Activated CD4-positive, alpha-beta T cell treated with anti-CD3 and anti-CD28 coated beads, Interleukin-10, Interleukin-2, amounts not matched to agents 100 ng/mL and 50 ng/mL, durations not matched to agents 16 hours and 8 hours (primary cell): Measurements from ENCODE around the gene ORAI2.
"Not testable (repeated sequence)": the region's sequence is repeated elsewhere in the genome, so short reads cannot be mapped to it uniquely, and the experiment has no call there.

Source experiments
- DNase-seq: peaks from one replicate; pipeline ENCODE4 v3.0.0-alpha.2; 2020

The ORAI2 gene

DNA sequence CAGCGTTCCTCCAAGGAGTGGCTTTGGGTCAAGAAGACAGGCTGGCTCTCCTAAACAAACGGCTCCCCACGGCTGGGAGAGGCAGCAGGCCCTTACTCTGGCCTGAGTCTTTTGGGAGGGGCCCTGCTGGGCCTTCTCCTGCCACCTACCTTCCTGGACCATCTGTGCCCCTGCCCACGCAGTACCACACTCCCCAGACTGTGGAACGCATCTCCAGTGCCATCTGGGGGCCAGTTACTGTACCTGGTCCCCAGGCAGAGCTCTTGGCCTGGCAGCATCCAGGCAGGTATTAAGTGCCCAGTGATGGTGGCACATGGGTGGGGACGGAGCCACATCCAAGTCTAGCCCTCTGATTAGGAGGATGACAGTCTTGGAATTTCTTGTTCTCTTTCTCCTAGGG is 16.9 kb downstream of the ORAI2 start:
- DNase-seq, result peak; percentile 39

DNA sequence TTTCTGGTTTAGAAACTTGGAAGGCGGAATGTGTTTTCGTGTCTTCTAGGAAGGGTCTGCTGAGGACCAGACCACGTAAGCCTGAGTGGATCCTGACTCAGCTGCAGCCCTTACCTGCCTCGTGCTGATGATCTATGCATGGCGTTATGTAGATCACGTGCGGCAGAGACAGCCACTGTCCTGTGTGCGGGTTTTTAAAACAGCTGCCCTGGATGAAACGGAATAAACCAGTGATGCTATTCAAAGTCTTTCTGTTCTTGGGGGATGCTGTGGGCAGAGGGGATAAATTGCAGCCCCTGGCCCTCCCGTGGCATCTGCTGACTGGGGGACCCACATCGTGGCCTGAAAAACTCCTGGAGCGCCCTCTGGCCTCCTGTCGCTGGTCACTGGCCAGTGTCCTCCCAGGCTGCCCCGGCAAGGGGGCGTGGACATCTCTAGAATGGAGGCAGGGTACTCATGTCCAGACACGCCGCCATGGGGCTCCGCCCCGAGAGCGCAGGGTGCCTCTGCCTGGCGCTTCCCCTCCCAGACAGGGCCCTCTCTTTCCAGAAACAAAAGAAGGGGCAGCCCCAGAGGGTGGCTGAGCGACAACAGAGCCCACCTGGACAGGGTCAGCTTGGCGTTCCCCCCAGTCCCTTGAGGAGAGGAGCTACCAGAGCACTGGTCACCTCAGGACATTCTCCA is 18.1 kb downstream of the ORAI2 start:
- DNase-seq, result no peak

DNA sequence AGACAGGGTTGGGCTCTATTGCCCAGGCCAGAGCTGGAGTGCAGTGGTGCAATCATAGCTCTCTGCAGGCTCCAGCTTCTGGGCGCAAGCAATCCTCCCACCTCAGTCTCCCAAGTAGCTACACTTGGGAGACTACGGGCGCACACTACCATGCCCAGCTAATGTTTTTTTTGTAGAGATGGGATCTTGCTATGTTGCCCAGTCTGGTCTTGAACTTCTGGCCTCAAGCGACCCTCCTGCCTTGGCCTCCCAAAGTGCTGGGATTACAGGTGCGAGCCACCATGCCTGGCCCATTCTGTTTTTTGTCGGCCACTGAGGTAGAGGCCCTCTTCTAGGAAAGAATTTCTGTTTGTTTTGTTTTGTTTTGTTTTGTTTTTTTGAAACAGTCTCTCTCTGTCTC is 19.1 kb downstream of the ORAI2 start:
- no peak for DNase-seq

DNA sequence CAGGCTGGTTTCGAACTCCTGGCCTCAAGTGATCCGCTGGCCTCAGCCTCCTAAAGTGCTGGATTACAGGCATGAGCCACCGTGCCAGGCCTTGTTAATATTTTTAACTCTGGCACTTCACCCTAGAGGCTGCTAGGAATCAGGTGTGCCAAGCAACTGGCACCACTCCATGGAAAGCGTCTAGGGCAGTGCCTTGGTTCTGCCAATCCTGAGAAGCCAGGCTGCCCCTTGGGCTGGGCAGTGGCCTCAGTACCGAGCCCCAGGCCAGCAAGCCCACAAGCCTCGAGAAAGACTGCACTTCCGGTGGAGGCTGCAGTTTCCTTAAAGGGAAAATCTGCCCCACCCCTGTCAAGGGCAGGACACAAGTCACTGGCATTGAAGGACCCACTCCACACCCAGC is 19.9 kb downstream of the ORAI2 start:
- DNase-seq, result no peak

DNA sequence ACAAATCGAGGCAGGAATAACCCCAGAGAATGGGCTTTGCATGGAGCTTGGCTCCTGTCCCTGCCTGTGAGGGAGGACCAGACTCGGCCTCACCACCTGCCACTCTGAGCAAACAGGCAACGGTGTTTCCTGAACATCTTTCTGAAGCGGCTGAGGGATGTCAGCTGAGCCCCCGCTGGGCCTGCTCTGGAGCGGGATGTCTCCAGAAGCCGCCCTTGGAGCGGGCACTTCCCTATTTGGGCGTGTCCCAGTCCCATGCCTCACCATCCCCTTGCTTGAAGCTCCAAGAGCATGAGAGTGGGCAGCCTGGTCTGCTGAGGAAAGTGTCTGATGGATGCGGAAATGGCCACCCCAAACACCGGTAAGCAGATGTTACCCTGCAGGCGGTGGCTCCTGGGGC is 21.1 kb downstream of the ORAI2 start:
- DNase-seq, result no peak

DNA sequence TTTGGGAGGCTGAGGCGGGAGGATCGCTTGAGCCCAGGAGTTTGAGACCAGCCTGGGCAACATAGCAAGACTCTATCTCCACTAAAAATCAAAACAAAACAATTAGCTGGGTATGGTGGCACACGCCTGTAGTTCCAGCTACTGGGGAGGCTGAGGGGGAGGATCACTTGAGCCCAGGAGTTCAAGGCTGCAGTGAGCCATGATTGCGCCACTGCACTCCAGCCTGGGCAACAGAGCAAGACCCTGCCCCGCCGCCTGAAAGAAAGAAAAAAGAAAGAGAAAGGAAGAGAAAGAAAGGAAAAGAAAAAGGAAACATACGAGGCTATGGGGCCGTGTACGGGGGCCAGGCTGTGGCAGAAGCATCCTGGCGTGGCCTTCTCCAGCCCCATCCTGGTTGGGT is 21.6 kb downstream of the ORAI2 start:
- DNase-seq, result not testable (repeated sequence)

DNA sequence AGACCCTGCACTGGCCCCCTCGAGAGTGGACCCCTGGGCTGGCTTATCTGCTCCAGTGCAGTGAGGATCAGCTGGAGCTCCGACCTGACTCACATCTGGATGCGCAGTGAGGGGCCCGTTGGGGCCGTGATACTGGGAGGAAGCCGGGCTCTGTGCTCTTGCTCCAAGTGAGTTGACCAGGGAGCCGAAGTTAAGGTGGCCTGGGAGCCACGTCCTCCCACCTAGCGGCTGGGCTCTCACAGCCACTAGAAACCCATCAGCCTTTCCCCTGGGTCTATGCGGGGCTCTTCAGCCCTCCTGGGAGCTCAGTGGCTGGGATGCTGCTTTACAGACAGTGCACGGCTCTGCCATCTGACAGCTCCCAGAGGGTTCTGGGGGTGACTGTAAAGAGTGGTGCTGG is 22.2 kb downstream of the ORAI2 start:
- no peak for DNase-seq

DNA sequence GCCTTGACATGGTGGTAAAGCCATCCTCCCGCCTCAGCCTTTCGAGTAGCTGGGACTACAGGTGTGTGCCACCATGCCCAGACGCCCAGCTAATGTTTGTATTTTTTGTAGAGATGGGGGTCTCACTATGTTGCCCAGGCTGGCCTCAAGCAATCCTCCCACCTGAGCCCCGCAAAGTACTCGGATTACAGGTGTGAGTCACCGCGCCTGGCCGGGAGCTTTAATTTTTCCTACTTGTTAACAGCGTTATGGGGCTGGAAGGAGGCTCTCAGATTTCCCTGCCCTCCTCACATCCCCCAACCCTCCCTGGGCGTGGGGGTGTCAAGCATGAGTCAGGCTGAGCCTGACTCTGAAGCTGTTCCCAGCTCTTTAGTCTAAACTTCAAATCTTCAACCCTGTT is 23.0 kb downstream of the ORAI2 start:
- no peak for DNase-seq

DNA sequence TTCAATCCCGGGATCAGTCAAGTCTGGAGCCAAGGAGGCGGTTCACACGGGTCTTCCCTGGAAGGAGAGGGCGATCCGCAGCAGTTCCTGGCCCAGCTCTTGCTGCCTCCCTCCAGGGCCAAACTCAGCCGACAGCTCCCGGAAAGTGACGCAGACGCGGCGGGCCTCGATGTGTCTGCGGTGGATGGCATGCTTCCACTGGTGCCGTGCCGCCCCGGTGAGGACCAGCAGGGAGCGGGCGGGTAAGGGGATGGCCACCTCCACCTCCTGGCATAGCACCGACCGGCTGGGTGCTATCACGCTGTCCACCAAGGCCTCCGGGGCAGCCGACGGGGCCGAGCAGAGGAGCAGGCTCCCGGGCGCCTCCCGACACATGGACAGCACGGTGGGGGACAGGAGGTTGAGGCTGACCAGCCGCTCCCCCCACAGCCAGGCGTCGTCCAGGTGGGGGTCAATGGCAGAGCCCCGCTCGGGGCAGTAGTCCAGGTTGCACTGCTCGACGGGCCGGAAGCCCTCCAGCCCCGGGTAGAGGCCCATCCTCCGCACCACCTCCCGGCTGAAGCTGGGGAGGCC is 24.1 kb downstream of the ORAI2 start:
- DNase-seq, result no peak

DNA sequence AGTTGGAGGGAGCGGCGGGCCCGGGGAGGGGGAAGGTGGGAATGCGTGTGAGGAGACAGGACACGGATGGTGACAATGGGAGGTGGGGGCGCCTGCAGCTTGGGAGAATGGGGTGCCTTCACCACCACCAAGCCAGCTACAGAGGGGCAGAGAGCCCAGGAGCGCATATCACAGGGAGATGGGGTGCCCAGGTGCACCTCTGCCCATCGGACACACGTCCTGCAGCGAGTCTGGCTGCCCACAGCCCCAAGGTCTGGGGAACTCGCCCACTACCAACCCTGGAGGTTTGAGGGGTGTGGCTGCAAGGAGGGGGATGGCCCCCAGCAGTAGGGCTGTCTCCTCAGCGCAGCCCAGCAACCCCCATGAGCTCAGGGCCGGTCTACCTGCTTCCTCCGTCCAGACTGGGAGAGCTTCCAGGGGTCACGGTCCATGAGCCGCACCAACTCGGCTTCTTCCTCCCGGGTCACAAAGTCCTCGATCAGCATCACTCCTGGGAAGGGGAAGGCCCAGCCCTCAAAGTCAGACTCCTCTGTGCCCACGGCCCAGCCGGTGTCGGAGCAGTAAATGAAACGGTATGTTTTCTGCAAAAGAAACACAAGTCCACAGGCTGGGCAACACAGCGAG is 26.0 kb downstream of the ORAI2 start:
- no peak for DNase-seq

DNA sequence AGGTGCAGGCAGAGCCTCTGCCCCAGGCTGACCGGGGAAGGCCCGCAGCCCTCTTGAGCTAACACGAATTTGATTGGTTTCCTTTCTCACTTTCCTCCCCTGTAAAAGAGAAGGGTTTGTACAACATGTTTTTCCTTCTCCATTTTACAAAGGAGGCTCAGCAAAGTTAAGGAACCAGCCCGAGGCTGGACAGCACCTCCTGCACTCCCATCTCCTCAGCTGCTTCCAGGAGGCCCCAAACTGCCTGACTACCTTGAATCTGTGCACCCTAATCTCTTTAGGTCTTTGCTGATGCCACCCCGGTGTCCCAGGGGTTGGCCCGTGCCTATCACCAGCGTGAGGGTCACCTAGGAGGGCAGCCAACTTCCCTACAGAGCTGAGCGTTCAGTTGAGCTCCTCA is 27.1 kb downstream of the ORAI2 start:
- DNase-seq, result no peak

DNA sequence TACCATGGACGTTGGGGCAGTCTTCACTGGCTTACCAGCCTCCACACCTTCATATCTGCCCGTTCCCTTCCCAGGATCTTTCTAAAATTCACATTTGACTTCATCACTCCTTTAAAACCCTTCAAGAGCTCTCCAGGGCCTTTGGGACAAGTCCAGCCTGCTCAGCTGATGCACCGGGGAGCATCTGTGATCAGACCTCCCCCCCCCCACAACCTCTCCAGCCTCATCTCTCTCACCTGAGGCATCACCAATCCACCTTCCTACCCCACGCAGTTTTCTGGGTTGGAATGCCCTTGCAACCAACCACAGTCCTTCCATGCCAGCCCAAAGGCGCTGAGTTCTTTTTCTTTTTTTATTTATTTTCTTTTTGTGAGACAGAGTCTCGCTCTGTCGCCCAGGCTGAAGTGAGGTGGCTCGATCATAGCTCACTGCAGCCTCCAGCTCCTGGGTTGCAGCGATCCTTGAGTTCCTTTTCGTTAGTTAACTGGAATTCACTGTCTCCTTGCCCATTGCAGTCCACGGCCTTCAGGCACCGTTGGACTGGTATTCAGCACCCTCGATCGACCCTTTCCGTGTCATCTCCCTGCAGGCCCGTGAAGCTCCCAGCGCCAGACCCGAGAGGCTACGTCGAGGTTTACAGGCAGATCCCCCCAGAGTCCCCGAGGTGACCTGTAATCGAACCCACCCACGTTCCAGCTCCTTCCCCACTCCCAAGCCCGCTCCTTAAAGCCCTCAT is 30.6 kb downstream of the ORAI2 start:
- DNase-seq, result no peak

DNA sequence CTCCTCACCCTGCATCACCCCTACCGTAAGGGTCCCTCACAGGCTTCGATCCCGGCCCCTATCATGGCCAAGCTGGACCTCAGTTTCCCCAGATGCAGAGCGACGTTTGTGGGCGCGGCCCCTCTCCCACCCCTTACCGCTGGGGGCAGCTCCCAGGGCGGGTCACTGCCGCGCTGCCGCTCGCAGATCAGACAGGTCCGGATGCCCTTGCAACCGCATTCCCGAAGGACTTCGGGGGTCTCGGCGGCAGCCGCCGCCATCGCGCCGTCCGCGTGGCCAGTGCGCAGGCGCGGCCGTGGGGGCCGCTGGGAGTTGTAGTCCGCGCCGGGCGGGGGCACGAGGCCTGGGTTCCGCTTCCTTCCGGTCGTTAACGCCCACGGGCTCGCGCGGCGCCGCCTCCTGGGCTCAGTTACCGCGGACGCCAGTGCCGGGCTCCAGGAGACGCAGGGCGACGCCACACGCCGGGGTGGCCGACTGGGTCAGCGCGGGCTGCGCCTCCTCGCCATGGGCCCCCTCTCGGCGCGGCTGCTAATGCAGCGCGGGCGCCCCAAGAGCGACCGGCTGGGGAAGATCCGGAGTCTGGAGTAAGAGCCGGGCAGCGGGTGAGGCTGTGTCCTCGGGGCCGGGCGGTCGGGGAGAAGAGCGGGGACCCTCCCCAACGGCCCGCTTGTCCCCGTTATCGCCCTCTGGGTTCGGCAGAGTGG is 31.4 kb downstream of the ORAI2 start, which contains the start of the genes ALKBH4 and LRWD1:
ALKBH4 (minus strand) TSS at position 287 of the 704 bp plus-strand sequence; CDS start at position 260, 27 bp downstream.
LRWD1 (plus strand) TSS at position 408 of the 704 bp plus-strand sequence; CDS start at position 505, 97 bp downstream.
- peak; percentile 97 for DNase-seq

DNA sequence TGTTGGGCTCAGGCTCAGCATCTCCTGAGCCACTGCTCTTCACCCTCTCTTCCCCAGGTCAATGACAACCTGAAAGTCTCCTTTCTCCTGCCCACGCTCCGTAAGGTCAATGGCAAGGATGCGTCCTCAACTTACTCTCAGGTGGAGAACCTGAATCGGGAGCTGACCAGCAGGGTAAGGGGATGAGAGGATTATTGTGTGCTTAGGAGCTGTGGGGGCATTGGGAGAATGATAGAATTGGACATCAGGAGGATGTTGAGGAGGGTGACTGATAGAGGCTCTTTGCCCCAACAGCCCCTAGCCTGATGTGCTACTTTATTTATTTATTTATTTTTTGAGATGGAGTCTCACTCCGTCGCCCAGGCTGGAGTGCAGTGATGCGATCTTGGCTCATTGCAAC is 32.7 kb downstream of the ORAI2 start:
- DNase-seq, result no peak

DNA sequence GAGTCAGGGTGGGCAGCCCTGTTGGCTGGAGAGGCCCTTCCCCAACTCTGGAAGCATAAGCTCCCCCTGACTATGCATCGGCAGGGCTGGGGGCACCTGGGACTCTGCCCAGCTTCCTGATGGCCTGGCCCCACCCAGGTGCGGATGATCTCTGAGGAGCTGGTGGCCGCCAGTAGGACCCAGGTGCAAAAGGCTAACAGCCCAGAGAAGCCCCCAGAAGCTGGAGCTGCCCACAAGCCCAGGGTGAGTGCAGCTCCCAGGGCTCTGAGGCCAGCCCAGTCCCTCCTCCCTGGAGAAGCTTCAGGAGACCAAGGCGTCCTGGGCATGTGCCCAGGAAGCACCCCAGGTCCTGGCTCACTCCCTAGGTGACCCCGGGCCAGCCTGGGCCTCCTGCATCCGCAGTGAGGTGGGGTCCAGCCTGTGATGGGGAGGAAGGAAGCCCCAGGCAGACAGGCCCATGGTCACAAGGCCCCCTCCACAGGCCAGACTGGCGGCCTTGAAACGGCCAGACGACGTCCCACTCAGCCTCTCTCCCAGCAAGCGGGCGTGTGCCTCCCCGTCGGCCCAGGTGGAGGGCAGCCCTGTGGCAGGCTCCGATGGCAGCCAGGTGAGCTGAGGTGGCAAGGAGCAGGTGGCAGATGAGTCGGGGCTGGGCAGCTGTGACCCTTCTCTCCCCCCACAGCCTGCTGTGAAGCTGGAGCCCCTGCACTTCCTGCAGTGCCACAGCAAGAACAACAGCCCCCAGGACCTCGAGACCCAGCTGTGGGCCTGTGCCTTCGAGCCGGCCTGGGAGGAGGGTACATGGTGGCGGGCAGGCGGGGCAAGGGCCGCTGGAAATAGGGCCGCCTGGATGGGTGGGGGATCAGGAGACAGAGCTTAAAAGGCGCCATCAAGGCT is 34.5 kb downstream of the ORAI2 start:
- no peak for DNase-seq

DNA sequence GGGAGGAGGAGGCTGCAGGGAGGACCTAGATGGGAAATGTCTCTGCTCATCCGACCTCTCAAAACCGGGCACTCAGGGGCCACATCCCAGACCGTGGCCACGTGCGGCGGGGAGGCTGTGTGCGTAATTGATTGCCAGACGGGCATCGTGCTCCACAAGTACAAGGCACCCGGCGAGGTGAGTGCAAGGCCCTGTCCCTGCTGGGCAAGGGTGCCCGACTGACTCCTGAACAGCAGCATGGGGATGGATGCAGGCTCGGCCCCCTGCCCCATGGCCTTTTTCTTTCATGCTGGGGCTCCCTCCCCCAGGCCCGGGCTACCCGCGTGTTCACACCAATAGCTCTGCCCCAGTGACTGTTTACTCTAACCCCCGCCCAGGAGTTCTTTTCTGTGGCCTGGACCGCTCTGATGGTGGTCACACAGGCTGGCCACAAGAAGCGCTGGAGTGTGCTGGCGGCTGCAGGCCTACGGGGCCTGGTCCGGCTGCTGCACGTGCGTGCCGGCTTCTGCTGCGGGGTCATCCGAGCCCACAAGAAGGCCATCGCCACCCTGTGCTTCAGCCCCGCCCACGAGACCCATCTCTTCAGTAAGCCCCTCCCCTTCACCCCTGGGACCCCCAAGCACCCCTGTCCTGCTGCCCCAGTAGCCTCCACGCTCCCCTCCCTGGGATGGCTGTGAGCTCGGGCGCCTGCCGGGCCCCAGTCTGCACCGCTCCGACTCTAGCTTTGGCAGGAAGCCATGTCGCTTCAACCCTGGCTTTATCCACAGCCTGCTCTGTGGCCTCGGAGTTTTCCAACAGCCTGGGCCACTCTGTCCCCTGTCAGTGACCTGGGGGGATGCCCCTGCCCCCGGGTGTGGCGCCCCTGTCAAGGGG is 35.3 kb downstream of the ORAI2 start:
- DNase-seq, result no peak

DNA sequence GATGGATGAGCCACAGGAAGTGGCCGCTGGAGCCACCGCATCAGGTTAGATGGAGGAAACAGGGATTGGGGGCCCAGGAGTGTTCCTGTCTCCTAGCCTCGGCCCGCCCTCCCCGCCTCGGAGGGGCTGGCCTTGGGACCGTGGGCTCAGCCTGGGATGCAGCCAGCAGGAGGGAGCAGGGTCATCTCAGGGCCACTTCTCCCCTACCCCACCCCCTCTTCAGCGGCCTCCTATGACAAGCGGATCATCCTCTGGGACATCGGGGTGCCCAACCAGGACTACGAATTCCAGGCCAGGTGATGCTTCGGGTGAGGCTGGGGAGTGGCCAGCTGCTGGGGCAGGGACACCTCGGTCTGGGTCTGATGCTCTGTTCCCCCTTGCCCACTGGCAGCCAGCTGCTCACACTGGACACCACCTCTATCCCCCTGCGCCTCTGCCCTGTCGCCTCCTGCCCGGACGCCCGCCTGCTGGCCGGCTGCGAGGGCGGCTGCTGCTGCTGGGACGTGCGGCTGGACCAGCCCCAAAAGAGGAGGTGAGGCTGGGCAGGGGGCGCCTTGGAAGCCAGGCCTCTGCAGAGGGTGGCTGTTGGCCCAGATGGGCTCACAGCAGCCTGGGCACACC is 36.1 kb downstream of the ORAI2 start:
- DNase-seq, result no peak

DNA sequence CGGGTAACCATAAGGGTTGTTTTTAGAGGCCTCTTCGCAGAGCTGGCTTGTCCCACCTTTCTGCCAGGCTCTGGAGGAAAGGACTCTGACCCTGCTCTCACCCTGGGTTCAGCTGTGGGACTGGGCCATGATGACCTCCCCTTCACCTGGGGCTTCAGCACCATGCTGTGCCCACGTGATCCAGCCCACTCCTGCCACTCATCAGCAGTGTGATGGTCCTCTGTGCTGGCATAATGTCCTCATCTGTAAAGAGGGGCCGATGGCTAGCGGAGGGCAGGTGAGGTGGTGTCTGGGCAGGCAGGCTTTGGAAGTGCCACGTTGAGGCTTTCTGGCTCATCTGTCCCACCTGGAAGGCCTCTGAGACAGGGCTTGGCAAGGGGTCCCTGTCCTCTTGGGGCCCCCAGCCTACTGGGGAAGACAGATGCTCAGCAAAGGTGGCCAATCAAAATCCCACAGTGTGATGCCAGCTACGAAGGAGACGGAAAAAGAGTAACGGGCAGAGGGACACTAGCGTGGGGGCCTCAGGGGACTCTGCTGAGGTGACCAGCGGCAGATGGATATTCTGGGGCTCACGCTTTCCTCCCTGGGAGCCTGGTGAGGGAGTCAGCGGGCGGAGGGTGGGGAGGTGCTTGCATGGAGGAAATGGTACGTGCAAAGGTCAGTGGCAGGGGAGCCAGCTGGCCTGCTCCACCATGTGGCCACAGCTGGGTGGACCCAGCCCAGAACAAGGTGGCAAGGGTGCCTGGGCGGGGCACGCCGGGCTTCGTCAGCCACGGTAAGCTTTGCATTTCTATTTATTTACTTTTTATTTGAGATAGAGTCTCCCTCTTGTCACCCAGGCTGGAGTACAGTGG is 36.8 kb downstream of the ORAI2 start:
- no peak for DNase-seq

DNA sequence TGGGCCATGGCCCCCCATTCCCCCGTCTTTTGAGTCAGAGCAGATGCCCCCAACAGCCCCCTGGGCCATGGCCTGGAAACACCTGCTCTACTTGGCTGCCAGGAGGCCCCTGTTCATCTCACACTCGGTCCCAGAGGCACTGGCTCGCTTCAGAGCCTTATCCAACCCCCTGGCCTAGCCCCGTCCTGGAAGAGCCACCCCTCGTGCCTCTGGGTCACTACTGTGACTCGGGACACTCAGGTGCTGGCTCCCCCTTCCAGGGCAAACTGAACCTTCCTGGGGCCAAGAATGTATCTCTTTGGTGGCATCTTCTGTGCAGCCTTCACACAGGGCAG is 38.4 kb downstream of the ORAI2 start:
- DNase-seq, result no peak
